Measurements from ENCODE around the gene RSPH6A. TPM values are rescaled to one million over a fixed set of nuclear protein-coding genes. Genes with fewer than 3 reads are reported as not detected.
A peak's percentile ranks its signal among the peaks of the same experiment; 100 is the strongest.

Gene RSPH6A
- total RNA-seq, 1 experiment from 2014 or later: 0.39 TPM

DNA sequence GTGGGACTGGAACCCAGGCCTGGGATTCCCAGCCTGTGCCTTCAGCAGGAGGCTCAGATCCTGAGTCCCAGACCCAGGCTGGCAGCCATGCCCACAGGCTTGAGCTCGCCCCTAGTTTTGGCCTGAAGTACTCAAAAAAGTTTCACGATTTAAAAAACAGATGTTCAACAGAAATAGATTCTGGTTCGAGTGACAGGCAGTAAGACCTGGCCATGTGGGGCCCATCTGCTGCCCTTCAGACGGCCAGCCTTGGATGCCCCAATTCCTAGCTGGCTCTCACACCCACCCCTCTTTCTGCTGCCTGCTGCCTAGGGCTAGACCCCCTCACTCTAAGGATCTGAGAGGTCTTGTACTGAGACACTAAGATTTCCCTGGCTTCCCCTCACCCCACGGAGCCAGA, 30.0 kb downstream of the RSPH6A start:
- H3K36me3 ChIP-seq (ENCODE audit: low read depth): peaks cover 18% of the 10 kb centered on the region
- H3K79me2 ChIP-seq (ENCODE audit: low read depth): peaks cover 22% of the 10 kb centered on the region
- BruUV-seq (replicated peaks): no TSS peak
- H3F3A ChIP-seq (ENCODE audit: insufficient read depth, low read depth): peaks cover 37% of the 10 kb centered on the region
- no peak overlapping the region for H3K27ac ChIP-seq
- H4K20me1 ChIP-seq (ENCODE audit: insufficient read depth): no peaks in the 10 kb centered on the region
- POLR2A ChIA-PET (ENCODE audit: unreplicated experiment): no interaction called here
- intact Hi-C loops (cut with micrococcal nuclease; ENCODE audit: unreplicated experiment): no loop called here
- no peaks in the 10 kb centered on the region for H3K9me2 ChIP-seq (ENCODE audit: insufficient read depth)
- H3K4me2 ChIP-seq: no peak overlapping the region
- H3K4me3 ChIP-seq: no peak overlapping the region
- CTCF ChIA-PET: no interaction called here
- no peaks in the 10 kb centered on the region for H3K27me3 ChIP-seq (ENCODE audit: insufficient read depth, low read depth)
- no peaks in the 10 kb centered on the region for H3K9me3 ChIP-seq (ENCODE audit: insufficient read depth, low read depth)
- H3K4me1 ChIP-seq (replicated peaks; ENCODE audit: insufficient read depth): peaks cover 49% of the 10 kb centered on the region
- TF ChIP-seq EZH2 (IDR thresholded peaks at IDR 0.05; ENCODE audit: low read depth): no peak
- TF ChIP-seq, protein P1, sequence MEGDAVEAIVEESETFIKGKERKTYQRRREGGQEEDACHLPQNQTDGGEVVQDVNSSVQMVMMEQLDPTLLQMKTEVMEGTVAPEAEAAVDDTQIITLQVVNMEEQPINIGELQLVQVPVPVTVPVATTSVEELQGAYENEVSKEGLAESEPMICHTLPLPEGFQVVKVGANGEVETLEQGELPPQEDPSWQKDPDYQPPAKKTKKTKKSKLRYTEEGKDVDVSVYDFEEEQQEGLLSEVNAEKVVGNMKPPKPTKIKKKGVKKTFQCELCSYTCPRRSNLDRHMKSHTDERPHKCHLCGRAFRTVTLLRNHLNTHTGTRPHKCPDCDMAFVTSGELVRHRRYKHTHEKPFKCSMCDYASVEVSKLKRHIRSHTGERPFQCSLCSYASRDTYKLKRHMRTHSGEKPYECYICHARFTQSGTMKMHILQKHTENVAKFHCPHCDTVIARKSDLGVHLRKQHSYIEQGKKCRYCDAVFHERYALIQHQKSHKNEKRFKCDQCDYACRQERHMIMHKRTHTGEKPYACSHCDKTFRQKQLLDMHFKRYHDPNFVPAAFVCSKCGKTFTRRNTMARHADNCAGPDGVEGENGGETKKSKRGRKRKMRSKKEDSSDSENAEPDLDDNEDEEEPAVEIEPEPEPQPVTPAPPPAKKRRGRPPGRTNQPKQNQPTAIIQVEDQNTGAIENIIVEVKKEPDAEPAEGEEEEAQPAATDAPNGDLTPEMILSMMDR (conservative IDR thresholded peaks at IDR 0.05): no peak
- no peak overlapping the region for H2AFZ ChIP-seq
- DNase-seq: no peak

DNA sequence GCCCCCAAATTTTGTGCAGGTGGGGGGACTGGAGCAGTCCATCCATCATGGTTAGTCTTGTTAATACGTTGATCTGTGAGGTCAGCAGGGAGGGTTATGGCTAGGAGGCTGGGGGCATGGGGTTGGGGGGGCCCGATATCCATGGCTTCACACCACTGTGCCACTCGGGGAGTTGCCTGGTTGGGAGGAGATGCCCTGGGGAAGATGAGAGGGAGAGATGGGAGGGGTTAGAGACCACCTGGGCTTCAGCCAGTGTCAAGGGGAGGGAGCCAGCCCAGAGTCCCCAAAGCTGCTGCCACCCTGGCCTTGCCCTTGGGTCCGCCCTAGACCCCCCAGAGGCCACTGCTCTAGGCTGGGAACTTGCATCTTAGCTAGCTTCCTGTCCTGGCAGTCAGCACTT, 31.0 kb downstream of the RSPH6A start:
- POLR2A ChIA-PET (ENCODE audit: unreplicated experiment): no interaction called here
- peaks cover 23% of the 10 kb centered on the region for H3K79me2 ChIP-seq (ENCODE audit: low read depth)
- no peak overlapping the region for H3K4me3 ChIP-seq
- peak overlapping the region; percentile 81 for H3K4me2 ChIP-seq
- H3K36me3 ChIP-seq (ENCODE audit: low read depth): peaks cover 14% of the 10 kb centered on the region
- H3K9me3 ChIP-seq (ENCODE audit: insufficient read depth, low read depth): no peaks in the 10 kb centered on the region
- peaks cover 55% of the 10 kb centered on the region for H3K4me1 ChIP-seq (replicated peaks; ENCODE audit: insufficient read depth)
- CTCF ChIA-PET: interaction anchor here (0.6 kb wide), 1 partner anchor 15 kb away, joined by 3 read pairs; no protein-coding TSS in a partner anchor
- intact Hi-C loops (cut with micrococcal nuclease; ENCODE audit: unreplicated experiment): no loop called here
- TF ChIP-seq EZH2 (IDR thresholded peaks at IDR 0.05; ENCODE audit: low read depth): no peak
- TF ChIP-seq, protein P1 (conservative IDR thresholded peaks at IDR 0.05): no peak
- peak overlapping the region; percentile 81 for H3K27ac ChIP-seq
- H4K20me1 ChIP-seq (ENCODE audit: insufficient read depth): no peaks in the 10 kb centered on the region
- peaks cover 41% of the 10 kb centered on the region for H3F3A ChIP-seq (ENCODE audit: insufficient read depth, low read depth)
- DNase-seq: no peak
- no peaks in the 10 kb centered on the region for H3K9me2 ChIP-seq (ENCODE audit: insufficient read depth)
- no peak overlapping the region for H2AFZ ChIP-seq
- no peaks in the 10 kb centered on the region for H3K27me3 ChIP-seq (ENCODE audit: insufficient read depth, low read depth)
- no TSS peak for BruUV-seq (replicated peaks)

DNA sequence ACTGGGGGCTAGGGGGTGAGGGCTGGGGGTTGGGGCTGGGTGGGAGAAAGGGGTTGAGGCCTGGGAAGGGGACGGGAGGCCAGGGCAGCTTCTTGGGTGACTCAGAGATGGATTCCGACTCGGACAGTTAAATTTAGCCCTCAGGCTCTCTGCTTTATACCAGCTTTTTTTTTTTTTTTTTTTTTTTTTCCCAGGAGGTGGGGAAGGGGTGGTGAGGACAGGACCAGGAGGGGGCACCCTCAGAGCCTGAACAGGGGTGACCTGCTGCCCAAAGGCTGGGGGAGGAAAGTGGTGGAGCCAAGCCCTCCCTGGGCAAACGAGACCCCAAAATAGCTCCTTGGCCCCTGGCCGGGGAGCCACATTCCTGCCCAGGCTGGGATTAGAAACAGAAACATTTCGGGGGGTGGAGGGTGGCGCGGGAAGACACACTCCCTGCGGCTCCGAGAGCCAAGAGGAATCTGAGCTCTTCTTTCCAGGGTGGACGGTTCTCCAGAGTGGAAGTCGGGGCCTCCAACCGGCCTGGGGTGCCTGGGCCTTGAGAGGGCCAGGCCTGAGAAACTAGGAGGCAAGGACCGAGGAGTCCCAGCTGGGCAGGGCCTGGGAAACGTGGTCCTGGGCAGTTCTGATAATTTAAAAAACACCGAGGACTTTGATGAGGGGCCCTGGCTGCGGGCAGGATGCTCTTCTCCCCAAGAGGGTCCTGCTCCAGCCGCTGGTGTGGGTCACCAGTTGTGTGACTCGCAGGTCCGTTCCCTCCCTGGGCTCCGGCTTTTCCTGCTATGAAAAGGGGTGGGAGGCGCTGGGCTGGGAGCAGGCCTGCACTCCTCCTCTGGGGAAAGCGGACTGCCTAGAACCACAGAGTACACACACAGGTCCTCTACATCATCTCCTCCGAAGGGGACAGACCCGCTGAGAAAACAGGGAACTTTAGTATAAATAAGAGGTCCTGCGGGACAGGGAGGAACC, 32.0 kb downstream of the RSPH6A start:
- Histone ChIP-seq H3K4me1 (replicated peaks; ENCODE audit: insufficient read depth) (peaks cover 55% of the 10 kb centered on the region), H3K27me3 (ENCODE audit: insufficient read depth, low read depth) (no peaks in the 10 kb centered on the region), H3K27ac (peak overlapping the region; percentile 81), H4K20me1 (ENCODE audit: insufficient read depth) (peaks cover 2% of the 10 kb centered on the region; the same call in 1 of the 2 replicates), H3K36me3 (ENCODE audit: low read depth) (peaks cover 15% of the 10 kb centered on the region; the same call in 1 of the 2 replicates), H3K4me2 (peak overlapping the region; percentile 81), H3F3A (ENCODE audit: insufficient read depth, low read depth) (peaks cover 41% of the 10 kb centered on the region), H3K4me3 (peak overlapping the region; percentile 51; the same call in 1 of the 2 replicates), H2AFZ (no peak overlapping the region), H3K9me2 (ENCODE audit: insufficient read depth) (no peaks in the 10 kb centered on the region), H3K9me3 (ENCODE audit: insufficient read depth, low read depth) (no peaks in the 10 kb centered on the region), H3K79me2 (ENCODE audit: low read depth) (peaks cover 20% of the 10 kb centered on the region)
- peak; percentile 73 to 77 for DNase-seq
- ChIA-PET CTCF (interaction anchor here (0.6 to 2.1 kb wide), 15 partner anchors 11 to 294 kb away, joined by 3 to 16 read pairs (median 7); partner anchors contain the start of genes MYPOP, QPCTL, SIX5 and SYMPK), POLR2A (ENCODE audit: unreplicated experiment) (interaction anchor here (0.5 to 2.6 kb wide), 8 partner anchors 10 to 1848 kb away, joined by 3 to 58 read pairs (median 8); partner anchors contain the start of genes DMWD, SIX5 and ZNF45)
- no peak for TF ChIP-seq EZH2 (IDR thresholded peaks at IDR 0.05; ENCODE audit: low read depth)
- TF ChIP-seq, protein P1 (conservative IDR thresholded peaks at IDR 0.05): no peak; the same call in 1 of the 2 replicates
- intact Hi-C loops (cut with micrococcal nuclease; ENCODE audit: unreplicated experiment): no loop called here
- no TSS peak for BruUV-seq (replicated peaks)

Measured in PC-9 (cell line).